Kidney epithelial cell (primary cell): ENCODE measurements around the gene PDE11A. TPM values are rescaled to one million over a fixed set of nuclear protein-coding genes. Genes with fewer than 3 reads are reported as not detected.
"Not testable (repeated sequence)": the region's sequence is repeated elsewhere in the genome, so short reads cannot be mapped to it uniquely, and the experiment has no call there.

Source experiments
- DNase-seq: peaks from one replicate; pipeline ENCODE4 v3.0.0-alpha.2; 2010; ENCODE audit warnings: low read depth
- H3K27me3 ChIP-seq: 2 replicates; pipeline ENCODE4 v1.6.0; 2011; ENCODE audit warnings: low read length; ENCODE audit not compliant: control insufficient read depth, insufficient read depth
- H3K36me3 ChIP-seq: 2 replicates; pipeline ENCODE4 v1.5.1; 2011; ENCODE audit warnings: low read length; ENCODE audit not compliant: control insufficient read depth, insufficient read depth
- H3K4me3 ChIP-seq: 2 replicates; pipeline ENCODE4 v1.5.1; 2011; ENCODE audit warnings: low read depth, mild to moderate bottlenecking, control low read depth, low read length
- total RNA-seq: library from RNA; depleted of rRNA; stranded (reverse); fragments of >200 nt; gene quantifications from 2 replicates; pipeline ENCODE4 v1.2.3, GENCODE V29; 2015
- TF ChIP-seq, protein P1 (sequence below): IDR thresholded peaks from 2 replicates; pipeline ENCODE4 v1.5.1; 2011; ENCODE audit warnings: mild to moderate bottlenecking, moderate library complexity, low read length, control low read depth, inconsistent platforms; ENCODE audit not compliant: insufficient read depth, poor library complexity, severe bottlenecking

Gene PDE11A
- total RNA-seq, 1 donor from 2014 or later: 0.13 TPM

DNA sequence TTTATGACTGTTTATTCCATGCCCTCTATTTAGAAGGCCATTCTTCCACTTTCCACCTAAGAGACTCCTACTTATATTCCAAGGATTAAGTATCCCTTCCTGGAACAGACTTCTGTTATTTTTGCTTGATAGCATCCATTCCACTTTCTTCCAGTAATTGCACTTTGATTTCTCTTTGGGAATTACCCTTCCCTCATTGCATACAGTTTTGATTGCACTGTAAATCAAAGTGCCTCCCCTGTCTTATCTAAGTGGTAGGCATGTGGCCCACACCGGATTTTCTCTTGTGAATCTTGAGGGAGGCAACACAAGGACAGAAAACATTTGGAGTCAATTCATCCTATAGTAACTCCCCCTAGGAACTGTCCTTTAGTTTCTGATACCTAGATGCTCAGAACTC, 120.4 kb downstream of the PDE11A start:
- Histone ChIP-seq H3K36me3 (no peaks in the 10 kb centered on the region), H3K27me3 (no peaks in the 10 kb centered on the region), H3K4me3 (no peak overlapping the region)
- DNase-seq: no peak
- TF ChIP-seq, protein P1, sequence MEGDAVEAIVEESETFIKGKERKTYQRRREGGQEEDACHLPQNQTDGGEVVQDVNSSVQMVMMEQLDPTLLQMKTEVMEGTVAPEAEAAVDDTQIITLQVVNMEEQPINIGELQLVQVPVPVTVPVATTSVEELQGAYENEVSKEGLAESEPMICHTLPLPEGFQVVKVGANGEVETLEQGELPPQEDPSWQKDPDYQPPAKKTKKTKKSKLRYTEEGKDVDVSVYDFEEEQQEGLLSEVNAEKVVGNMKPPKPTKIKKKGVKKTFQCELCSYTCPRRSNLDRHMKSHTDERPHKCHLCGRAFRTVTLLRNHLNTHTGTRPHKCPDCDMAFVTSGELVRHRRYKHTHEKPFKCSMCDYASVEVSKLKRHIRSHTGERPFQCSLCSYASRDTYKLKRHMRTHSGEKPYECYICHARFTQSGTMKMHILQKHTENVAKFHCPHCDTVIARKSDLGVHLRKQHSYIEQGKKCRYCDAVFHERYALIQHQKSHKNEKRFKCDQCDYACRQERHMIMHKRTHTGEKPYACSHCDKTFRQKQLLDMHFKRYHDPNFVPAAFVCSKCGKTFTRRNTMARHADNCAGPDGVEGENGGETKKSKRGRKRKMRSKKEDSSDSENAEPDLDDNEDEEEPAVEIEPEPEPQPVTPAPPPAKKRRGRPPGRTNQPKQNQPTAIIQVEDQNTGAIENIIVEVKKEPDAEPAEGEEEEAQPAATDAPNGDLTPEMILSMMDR: no peak

- H3K4me3 ChIP-seq, DNase-seq, H3K36me3 ChIP-seq, H3K27me3 ChIP-seq: not testable (repeated sequence)
Measured at GRCh38 chr2:177947598-177947997, 125.0 kb downstream of the PDE11A start.

- not testable (repeated sequence) for DNase-seq, H3K27me3 ChIP-seq, H3K36me3 ChIP-seq, H3K4me3 ChIP-seq
Measured at GRCh38 chr2:177944530-177944929, 128.0 kb downstream of the PDE11A start.

DNA sequence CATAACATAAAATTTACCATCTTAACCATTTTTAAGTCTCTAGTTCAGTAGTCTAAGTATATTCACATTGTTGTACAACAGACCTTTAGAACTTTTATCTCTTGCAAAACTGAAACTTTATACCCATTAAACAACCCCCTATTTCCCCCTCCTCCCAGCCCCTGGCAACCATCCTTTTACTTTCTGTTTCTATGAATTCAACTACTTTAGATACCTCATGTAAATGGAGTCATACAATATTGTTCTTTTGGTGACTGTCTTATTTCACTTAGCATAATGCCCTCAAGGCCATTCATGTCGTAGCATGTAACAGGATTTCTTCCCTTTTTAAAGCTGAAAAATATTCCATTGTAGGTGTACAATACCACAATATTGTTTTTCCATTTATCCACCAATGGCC, 129.8 kb downstream of the PDE11A start:
- TF ChIP-seq, protein P1: no peak
- H3K27me3 ChIP-seq: no peaks in the 10 kb centered on the region
- DNase-seq: no peak

DNA sequence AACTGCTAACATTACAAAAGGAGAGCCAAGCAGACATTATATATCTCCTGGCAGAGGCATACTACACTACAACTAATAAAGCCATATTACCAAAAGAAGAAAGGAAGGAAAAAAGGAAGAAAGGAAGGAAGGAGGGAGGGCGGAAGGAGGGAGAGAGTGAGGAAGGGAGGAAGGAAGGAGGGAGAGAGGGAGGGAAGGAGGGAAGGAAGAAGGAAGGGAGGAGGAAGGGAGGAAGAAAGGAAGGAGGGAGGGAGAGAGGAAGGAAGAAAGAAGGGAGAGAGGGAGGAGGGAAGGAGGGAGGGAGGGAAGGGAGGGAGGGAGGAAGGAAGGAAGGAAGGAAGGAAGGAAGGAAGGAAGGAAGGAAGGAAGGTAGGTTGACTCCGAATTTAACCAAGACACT, 133.4 kb downstream of the PDE11A start:
- DNase-seq: no peak
- no peak overlapping the region for H3K4me3 ChIP-seq
- H3K36me3 ChIP-seq: no peaks in the 10 kb centered on the region
- TF ChIP-seq, protein P1: no peak
- no peaks in the 10 kb centered on the region for H3K27me3 ChIP-seq

More for the DNA sequence above, 129.8 kb downstream of the PDE11A start:
- no peak overlapping the region for H3K4me3 ChIP-seq
- H3K36me3 ChIP-seq: no peaks in the 10 kb centered on the region

DNA sequence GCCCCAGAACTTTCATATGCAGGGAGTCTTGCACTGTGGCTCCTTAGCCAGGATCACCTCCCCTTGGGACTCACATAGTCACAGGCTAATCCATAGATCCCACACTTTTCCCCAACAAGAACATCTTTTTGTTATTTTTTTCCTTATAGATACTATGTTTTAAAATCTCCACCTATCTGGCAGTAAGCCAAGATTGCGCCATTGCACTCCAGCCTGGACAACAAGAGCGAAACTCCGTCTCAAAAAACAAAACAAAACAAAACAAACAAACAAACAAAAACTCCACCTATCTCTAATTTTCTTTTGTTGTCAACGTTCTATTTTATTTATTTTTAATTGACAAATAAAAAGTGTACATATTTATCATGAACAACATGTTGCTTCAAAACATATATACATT, 141.7 kb downstream of the PDE11A start:
- Histone ChIP-seq H3K27me3 (no peaks in the 10 kb centered on the region), H3K36me3 (no peaks in the 10 kb centered on the region), H3K4me3 (no peak overlapping the region)
- TF ChIP-seq, protein P1: no peak
- no peak for DNase-seq

DNA sequence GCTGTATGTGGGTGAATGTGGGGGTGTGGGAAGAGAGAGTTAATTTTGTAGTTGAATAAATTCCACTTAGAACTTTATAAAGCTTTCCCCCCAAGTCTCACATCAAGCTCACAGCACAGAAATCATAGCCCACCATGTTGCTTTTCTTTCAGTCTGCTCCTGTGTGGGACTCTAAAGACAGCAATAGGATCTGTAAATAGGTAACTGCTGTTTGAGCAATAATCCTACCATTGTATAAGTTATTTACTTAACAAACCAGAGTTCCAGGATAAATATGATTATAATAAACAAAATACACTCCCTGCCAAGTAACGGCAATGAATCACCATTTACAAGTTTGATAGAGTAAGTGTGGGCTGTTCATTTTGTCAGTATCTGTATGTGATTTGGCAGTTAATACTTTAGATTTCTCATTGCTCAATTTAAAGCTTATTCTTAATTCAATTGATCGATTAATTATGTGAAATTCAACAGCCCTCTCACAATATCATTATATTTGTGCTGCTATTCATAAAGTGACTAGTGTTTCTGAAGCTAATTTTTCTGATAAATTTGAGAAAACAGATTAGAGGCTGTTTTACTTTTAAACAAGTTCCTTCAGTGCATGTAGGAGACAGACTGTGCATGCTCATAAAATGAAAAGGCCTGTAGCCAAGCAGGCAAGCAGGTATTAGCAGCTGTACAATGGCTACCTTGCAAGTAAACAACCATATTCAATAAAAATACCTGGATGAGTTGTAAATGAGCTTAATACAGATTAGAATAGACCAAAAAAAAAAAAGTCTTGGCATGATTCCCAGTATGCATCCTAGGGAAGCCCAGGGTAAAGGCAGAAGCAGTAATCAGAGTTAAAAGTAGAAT, 142.7 kb downstream of the PDE11A start:
- no peaks in the 10 kb centered on the region for H3K27me3 ChIP-seq
- no peak overlapping the region for H3K4me3 ChIP-seq
- no peaks in the 10 kb centered on the region for H3K36me3 ChIP-seq
- TF ChIP-seq, protein P1: no peak
- no peak for DNase-seq
